Endothelial cell of umbilical vein (primary cell): ENCODE results near the gene DMBX1. TPM values are rescaled to one million over a fixed set of nuclear protein-coding genes. Genes with fewer than 3 reads are reported as not detected.

Source experiments
- BruUV-seq: library from RNA; stranded (reverse); fragments of 400-500 nt; replicated peaks from 2 replicates; lab custom pipeline; 2021; lab: Mats Ljungman, UMichigan
- CTCF ChIA-PET: fragments of 300-600, 350-600 bp; sonication (Branson Sonifier 250); formaldehyde crosslinking; loops from one replicate; lab custom pipeline; 2021; ENCODE audit warnings: antibody characterized with exemption, inconsistent platforms; lab: Charles Lee
- POLR2A ChIA-PET: fragments of 300-600, 350-600 bp; sonication (Branson Sonifier 250); formaldehyde crosslinking; loops from one replicate; lab custom pipeline; 2021; ENCODE audit warnings: antibody characterized with exemption, inconsistent platforms; lab: Charles Lee
- DNase-seq: peaks from one replicate; pipeline ENCODE4 v3.0.0-alpha.2; 2011; ENCODE audit warnings: low read depth, low spot score
- FAIRE-seq: peaks from 2 replicates; lab custom pipeline; 2011; peaks lifted over from hg19 to GRCh38; lab: Jason Lieb, UNC
- H2AFZ ChIP-seq: 2 replicates; pipeline ENCODE4 v1.6.0; 2012; ENCODE audit warnings: low read depth, low read length, control low read depth, inconsistent platforms
- H3K27ac ChIP-seq: 2 replicates; pipeline ENCODE4 v1.5.1; 2011; ENCODE audit warnings: low read depth, mild to moderate bottlenecking, control low read depth, low read length, moderate library complexity; ENCODE audit not compliant: insufficient read depth
- H3K27me3 ChIP-seq, 2 experiments: 2 replicates each; pipeline versions ENCODE4 v1.6.0 to v1.6.1; 2011; ENCODE audit warnings: low read length in 2 of 2, mixed read lengths in 1 of 2; ENCODE audit not compliant: control insufficient read depth in 2 of 2, insufficient read depth in 2 of 2
- H3K36me3 ChIP-seq, 2 experiments: 2 replicates in 1 of 2; 3 replicates in 1 of 2; pipeline ENCODE4 v1.5.1; 2011; ENCODE audit warnings: low read length in 2 of 2, mild to moderate bottlenecking in 1 of 2, moderate library complexity in 1 of 2; ENCODE audit not compliant: control insufficient read depth in 2 of 2, insufficient read depth in 2 of 2; ENCODE audit errors: extremely low read depth in 1 of 2
- H3K4me1 ChIP-seq: 3 replicates; pipeline ENCODE4 v1.5.1; 2011; ENCODE audit warnings: mild to moderate bottlenecking, low read length; ENCODE audit not compliant: control insufficient read depth, insufficient read depth; ENCODE audit errors: extremely low read depth
- H3K4me2 ChIP-seq: 2 replicates; pipeline ENCODE4 v1.6.1; 2011; ENCODE audit warnings: low read length, control low read depth, mixed read lengths; ENCODE audit not compliant: insufficient read depth
- H3K4me3 ChIP-seq, 3 experiments: fragments of 200-600 bp in 1 of 3; sonication (generic), shearing (Covaris generic) in 1 of 3; replicated peaks in 1 of 3; 2 replicates each; pipeline ENCODE4 v1.5.1; 2011 to 2016; ENCODE audit warnings: control low read depth in 3 of 3, low read length in 3 of 3, mild to moderate bottlenecking in 2 of 3, inconsistent platforms in 1 of 3, low read depth in 1 of 3, moderate library complexity in 1 of 3; ENCODE audit not compliant: insufficient read depth in 1 of 3
- H3K79me2 ChIP-seq: 2 replicates; pipeline ENCODE4 v1.6.0; 2012; ENCODE audit warnings: low read length, inconsistent platforms; ENCODE audit not compliant: control insufficient read depth, insufficient read depth
- H3K9ac ChIP-seq: replicated peaks from 2 replicates; pipeline ENCODE3; 2011; ENCODE audit warnings: low read length, control low read depth; ENCODE audit not compliant: insufficient read depth; ENCODE audit errors: extremely low read depth
- H3K9me1 ChIP-seq: replicated peaks from 3 replicates; pipeline ENCODE4 v1.6.0; 2011; ENCODE audit warnings: mild to moderate bottlenecking, low read length; ENCODE audit not compliant: control insufficient read depth, insufficient read depth; ENCODE audit errors: extremely low read depth
- H3K9me3 ChIP-seq: replicated peaks from 2 replicates; pipeline ENCODE4 v1.5.1; 2012; ENCODE audit warnings: low read length, inconsistent platforms; ENCODE audit not compliant: control insufficient read depth, insufficient read depth
- H4K20me1 ChIP-seq: replicated peaks from 2 replicates; pipeline ENCODE3; 2011; ENCODE audit warnings: mild to moderate bottlenecking, low read length; ENCODE audit not compliant: control insufficient read depth, insufficient read depth; ENCODE audit errors: extremely low read depth
- CTCF ChIP-seq, 2 donors: IDR thresholded peaks; 1 replicate in 1 of 2; 2 replicates in 1 of 2; pipeline ENCODE4 v1.5.1; 2011; ENCODE audit warnings: low read length in 2 of 2, mild to moderate bottlenecking in 2 of 2, moderate library complexity in 2 of 2, control low read depth in 1 of 2, inconsistent platforms in 1 of 2, low read depth in 1 of 2; ENCODE audit not compliant: insufficient read depth in 1 of 2; ENCODE audit errors: extremely low read depth in 1 of 2
- EZH2 ChIP-seq: IDR thresholded peaks from 2 replicates; pipeline ENCODE4 v1.6.1; 2012; ENCODE audit warnings: borderline replicate concordance, low read depth, mild to moderate bottlenecking, moderate library complexity, low read length, inconsistent platforms; ENCODE audit not compliant: severe bottlenecking
- FOS ChIP-seq: IDR thresholded peaks from 2 replicates; pipeline ENCODE4 v1.6.1; 2011; ENCODE audit warnings: mild to moderate bottlenecking, low read length, moderate library complexity, borderline replicate concordance; ENCODE audit not compliant: insufficient read depth
- GATA2 ChIP-seq: IDR thresholded peaks from 2 replicates; pipeline ENCODE4 v1.7.0; 2011; ENCODE audit warnings: low read depth, mild to moderate bottlenecking, moderate library complexity, mixed read lengths, low read length; ENCODE audit not compliant: insufficient read length, insufficient read depth
- JUN ChIP-seq: IDR thresholded peaks from 2 replicates; pipeline ENCODE4 v1.6.1; 2011; ENCODE audit warnings: borderline replicate concordance, low read depth; ENCODE audit not compliant: insufficient read length, insufficient read depth
- MAX ChIP-seq: IDR thresholded peaks from 2 replicates; pipeline ENCODE4 v1.6.1; 2011; ENCODE audit not compliant: insufficient read depth, insufficient read length
- MYC ChIP-seq: IDR thresholded peaks from one replicate; pipeline ENCODE4 v1.6.1; 2011; ENCODE audit warnings: mild to moderate bottlenecking, low read depth, low read length
- POLR2A ChIP-seq: IDR thresholded peaks from 2 replicates; pipeline ENCODE4 v1.6.1; 2012; ENCODE audit warnings: low read depth, mild to moderate bottlenecking, control low read depth, low read length
- POLR2AphosphoS5 ChIP-seq: IDR thresholded peaks from 2 replicates; pipeline ENCODE4 v1.6.1; 2012; ENCODE audit warnings: low read depth, mild to moderate bottlenecking, control low read depth, low read length, moderate library complexity; ENCODE audit not compliant: insufficient read depth
- dilution Hi-C: fragments of 300-500 bp; cut with MboI; formaldehyde crosslinking; loops from one replicate; pipeline ENCODE4 v1.15.0; 2019; ENCODE audit warnings: low sequenced_read_pairs; ENCODE audit not compliant: extremely low pct_ligation_motif_present
- intact Hi-C: fragments of 100-400 bp; cut with micrococcal nuclease; formaldehyde crosslinking; loops from one replicate; pipeline ENCODE4 v1.10.0; 2022
- polyA plus RNA-seq, 4 experiments: library from polyadenylated mRNA; depleted of rRNA in 3 of 4; stranded (reverse) in 3 of 4; unstranded in 1 of 4; fragments of >200 nt; gene quantifications; 2 replicates each; pipeline versions ENCODE4 v1.2.1 to v1.2.3, GENCODE V29; 2011 to 2012; ENCODE audit warnings: missing spikeins in 1 of 4
- total RNA-seq: library from RNA; stranded (reverse); gene quantifications from 2 replicates; pipeline ENCODE4 v1.2.3, GENCODE V29; 2021

Gene DMBX1
- total and polyA plus RNA-seq, 2 donors (not counting 3 experiments of a cell fraction or from before 2014, with no cell fraction given) = not detected

GRCh38 chr1:46472498-46473181 is 17.0 kb upstream of the DMBX1 start:
- CTCF ChIA-PET = interaction anchor here (1.0 to 1.2 kb wide), 3 partner anchors 14 to 31 kb away, joined by 3 to 4 read pairs (median 3); no protein-coding TSS in a partner anchor
- Histone ChIP-seq H2AFZ (no peak overlapping the region), H3K79me2 (no peaks in the 10 kb centered on the region), H3K9me3 (no peaks in the 10 kb centered on the region), H3K27me3 (peaks cover 33 to 41% of the 10 kb centered on the region in 2 experiments), H3K9me1 (no peaks in the 10 kb centered on the region), H3K36me3 (no peaks in the 10 kb centered on the region), H3K4me1 (no peaks in the 10 kb centered on the region), H3K4me2 (no peak overlapping the region), H3K27ac (no peak overlapping the region), H4K20me1 (no peaks in the 10 kb centered on the region), H3K4me3 (no peak overlapping the region), H3K9ac (no peak overlapping the region)
- dilution Hi-C loops (no loop called here), intact Hi-C loops (loop anchor here (10.0 kb wide), 1 partner anchor 252 kb away; no protein-coding TSS in a partner anchor)
- POLR2A ChIA-PET = no interaction called here
- TF ChIP-seq GATA2 = no peak
- no peak for TF ChIP-seq EZH2
- TF ChIP-seq POLR2A = no peak
- DNase-seq (no peak), FAIRE-seq (no peak)
- BruUV-seq = no TSS peak

- FAIRE-seq (no peak), DNase-seq (no peak)
- dilution Hi-C loops = no loop called here
- intact Hi-C loops = loop anchor here (10.0 kb wide), 1 partner anchor 251 kb away; no protein-coding TSS in a partner anchor
- H2AFZ ChIP-seq = no peak overlapping the region
- H3K4me1 ChIP-seq = no peaks in the 10 kb centered on the region
- H3K9me1 ChIP-seq = no peaks in the 10 kb centered on the region
- H3K27ac ChIP-seq = no peak overlapping the region
- H3K9ac ChIP-seq = no peak overlapping the region
- ChIA-PET CTCF (interaction anchor here (1.2 to 3.5 kb wide), 2 partner anchors 16 to 27 kb away, joined by 3 to 14 read pairs; no protein-coding TSS in a partner anchor), POLR2A (no interaction called here)
- no peaks in the 10 kb centered on the region for H3K79me2 ChIP-seq
- H3K4me3 ChIP-seq = no peak overlapping the region
- no peak overlapping the region for H3K4me2 ChIP-seq
- H3K9me3 ChIP-seq = no peaks in the 10 kb centered on the region
- H4K20me1 ChIP-seq = no peaks in the 10 kb centered on the region
- no TSS peak for BruUV-seq
- TF ChIP-seq GATA2 = no peak
- no peak for TF ChIP-seq POLR2AphosphoS5
- TF ChIP-seq MAX = no peak
- no peak for TF ChIP-seq CTCF (IDR thresholded peaks at IDR 0.05; ENCODE audit: extremely low read depth in 1 of 2, insufficient read depth in 1 of 2, low read depth in 1 of 2, low read length in 2 of 2)
- TF ChIP-seq POLR2A = no peak
- TF ChIP-seq JUN = no peak
- no peak for TF ChIP-seq MYC
- TF ChIP-seq EZH2 = no peak
- no peak for TF ChIP-seq FOS
- no peaks in the 10 kb centered on the region for H3K36me3 ChIP-seq
- H3K27me3 ChIP-seq = peaks cover 33 to 42% of the 10 kb centered on the region in 2 experiments
Observed at GRCh38 chr1:46473991-46474390, 15.6 kb upstream of the DMBX1 start.
